ENCODE measurements around the gene MOSMO. TPM values are rescaled to one million over a fixed set of nuclear protein-coding genes. Genes with fewer than 3 reads are reported as not detected.

MOSMO gene
- total and polyA plus RNA-seq, 7 donors, result 6.0 to 21.3 (median 11.3) TPM

- intact Hi-C loops (cut with DNase I), result no loop called here
- no peak for TF ChIP-seq CTCF (IDR thresholded peaks at IDR 0.05)
Observed at GRCh38 chr16:21989133-21989532, 18.8 kb upstream of the MOSMO start.

GRCh38 chr16:21989751-21990150 lies 18.2 kb upstream of the MOSMO start:
- no peak for ATAC-seq
- 77 to 86% (median 79%) methylated on average over 2 of the region's 2 CpGs for WGBS, 3 donors
- Histone ChIP-seq H3K4me3 (no peak overlapping the region), H3K27me3 (ENCODE audit: insufficient read depth in 3 of 3, low read length in 2 of 3) (no peaks in the 10 kb centered on the region), H3K27ac (no peak overlapping the region), H3K9me3 (no peaks in the 10 kb centered on the region), H3K4me1 (peaks cover 19% of the 10 kb centered on the region), H3K36me3 (ENCODE audit: insufficient read depth in 1 of 2, low read depth in 1 of 2) (peaks cover 0 to 17% of the 10 kb centered on the region in 2 donors)
- intact Hi-C loops (cut with DNase I), result loop anchor here in 1 of 2 donors (5.0 kb wide), 1 partner anchor 32 kb away; no protein-coding TSS in a partner anchor
- no peak for TF ChIP-seq CTCF (IDR thresholded peaks at IDR 0.05)
- no peak for DNase-seq

More at GRCh38 chr16:21989133-21989532, 18.8 kb upstream of the MOSMO start:
- H3K9me3 ChIP-seq, result no peaks in the 10 kb centered on the region
- no peak overlapping the region for H3K4me3 ChIP-seq
- no peaks in the 10 kb centered on the region for H3K27me3 ChIP-seq (ENCODE audit: insufficient read depth in 3 of 3, low read length in 2 of 3)
- DNase-seq, result no peak
- peaks cover 19% of the 10 kb centered on the region for H3K4me1 ChIP-seq
- ATAC-seq, result peak in 1 of 4 donors; percentile 39
- H3K27ac ChIP-seq, result no peak overlapping the region
- peaks cover 2 to 23% of the 10 kb centered on the region in 2 donors for H3K36me3 ChIP-seq (ENCODE audit: insufficient read depth in 1 of 2, low read depth in 1 of 2)
- WGBS, 3 donors, result 21 to 34% (median 24%) methylated on average over 5 of the region's 5 CpGs

- WGBS, 3 donors, result 39 to 48% (median 39%) methylated on average over 3 of the region's 3 CpGs
- Histone ChIP-seq H3K27me3 (ENCODE audit: insufficient read depth in 3 of 3, low read length in 2 of 3) (no peaks in the 10 kb centered on the region), H3K4me1 (peaks cover 19% of the 10 kb centered on the region), H3K27ac (no peak overlapping the region), H3K36me3 (ENCODE audit: insufficient read depth in 1 of 2, low read depth in 1 of 2) (peaks cover 0 to 11% of the 10 kb centered on the region in 2 donors), H3K9me3 (no peaks in the 10 kb centered on the region), H3K4me3 (no peak overlapping the region)
- DNase-seq (no peak), ATAC-seq (no peak)
- intact Hi-C loops (cut with DNase I), result loop anchor here in 1 of 2 donors (5.0 kb wide), 1 partner anchor 33 kb away; no protein-coding TSS in a partner anchor
- no peak for TF ChIP-seq CTCF (IDR thresholded peaks at IDR 0.05)
Observed at GRCh38 chr16:21990381-21990944, 17.4 kb upstream of the MOSMO start.

- no peak overlapping the region for H3K27ac ChIP-seq
- H3K27me3 ChIP-seq (ENCODE audit: insufficient read depth in 3 of 3, low read length in 2 of 3), result no peaks in the 10 kb centered on the region
- 72 to 78% (median 78%) methylated on average over 6 of the region's 6 CpGs for WGBS, 3 donors
- peaks cover 19% of the 10 kb centered on the region for H3K4me1 ChIP-seq
- no peaks in the 10 kb centered on the region for H3K9me3 ChIP-seq
- intact Hi-C loops (cut with DNase I), result loop anchor here in 1 of 2 donors (5.0 kb wide), 1 partner anchor 34 kb away; no protein-coding TSS in a partner anchor
- peaks cover 0 to 3% of the 10 kb centered on the region in 2 donors for H3K36me3 ChIP-seq (ENCODE audit: insufficient read depth in 1 of 2, low read depth in 1 of 2)
- no peak for ATAC-seq
- no peak overlapping the region for H3K4me3 ChIP-seq
- no peak for DNase-seq
- TF ChIP-seq CTCF (IDR thresholded peaks at IDR 0.05), result no peak
Observed at GRCh38 chr16:21991621-21992020, 16.3 kb upstream of the MOSMO start.

Measured in psoas muscle (tissue), 8 donors.